Fibroblast of the aortic adventitia (primary cell): ENCODE measurements around the gene CSNK1G1. TPM values are rescaled to one million over a fixed set of nuclear protein-coding genes. Genes with fewer than 3 reads are reported as not detected.
"Not testable (repeated sequence)": the region's sequence is repeated elsewhere in the genome, so short reads cannot be mapped to it uniquely, and the experiment has no call there.

Experiments used
- DNase-seq: peaks from one replicate; pipeline ENCODE4 v3.0.0-alpha.2; 2010; ENCODE audit warnings: low read depth
- H3K4me3 ChIP-seq: 2 replicates; pipeline ENCODE4 v1.5.1; 2011; ENCODE audit warnings: low read depth, mild to moderate bottlenecking, control low read depth, low read length, moderate library complexity
- total RNA-seq: library from RNA; depleted of rRNA; stranded (reverse); fragments of >200 nt; gene quantifications from 2 replicates; pipeline ENCODE4 v1.2.3, GENCODE V29; 2012; ENCODE audit warnings: low replicate concordance
- TF ChIP-seq, protein P1 (sequence below): IDR thresholded peaks from 2 replicates; pipeline ENCODE4 v1.5.1; 2011; ENCODE audit warnings: mild to moderate bottlenecking, low read length, control low read depth, inconsistent platforms; ENCODE audit not compliant: insufficient read depth

CSNK1G1 gene
- total RNA-seq, 1 donor = 22.0 TPM

- no peak overlapping the region for H3K4me3 ChIP-seq
- TF ChIP-seq, protein P1, sequence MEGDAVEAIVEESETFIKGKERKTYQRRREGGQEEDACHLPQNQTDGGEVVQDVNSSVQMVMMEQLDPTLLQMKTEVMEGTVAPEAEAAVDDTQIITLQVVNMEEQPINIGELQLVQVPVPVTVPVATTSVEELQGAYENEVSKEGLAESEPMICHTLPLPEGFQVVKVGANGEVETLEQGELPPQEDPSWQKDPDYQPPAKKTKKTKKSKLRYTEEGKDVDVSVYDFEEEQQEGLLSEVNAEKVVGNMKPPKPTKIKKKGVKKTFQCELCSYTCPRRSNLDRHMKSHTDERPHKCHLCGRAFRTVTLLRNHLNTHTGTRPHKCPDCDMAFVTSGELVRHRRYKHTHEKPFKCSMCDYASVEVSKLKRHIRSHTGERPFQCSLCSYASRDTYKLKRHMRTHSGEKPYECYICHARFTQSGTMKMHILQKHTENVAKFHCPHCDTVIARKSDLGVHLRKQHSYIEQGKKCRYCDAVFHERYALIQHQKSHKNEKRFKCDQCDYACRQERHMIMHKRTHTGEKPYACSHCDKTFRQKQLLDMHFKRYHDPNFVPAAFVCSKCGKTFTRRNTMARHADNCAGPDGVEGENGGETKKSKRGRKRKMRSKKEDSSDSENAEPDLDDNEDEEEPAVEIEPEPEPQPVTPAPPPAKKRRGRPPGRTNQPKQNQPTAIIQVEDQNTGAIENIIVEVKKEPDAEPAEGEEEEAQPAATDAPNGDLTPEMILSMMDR = no peak
- DNase-seq = no peak
Measured at GRCh38 chr15:64222573-64223366, 133.2 kb downstream of the CSNK1G1 start.

- not testable (repeated sequence) for DNase-seq, H3K4me3 ChIP-seq
Measured at GRCh38 chr15:64221911-64222310, 134.1 kb downstream of the CSNK1G1 start.

- DNase-seq, H3K4me3 ChIP-seq: not testable (repeated sequence)
Measured at GRCh38 chr15:64217429-64217750, 138.6 kb downstream of the CSNK1G1 start.

- TF ChIP-seq, protein P1 = no peak
- DNase-seq = peak; percentile 40
- no peak overlapping the region for H3K4me3 ChIP-seq
Measured at GRCh38 chr15:64216730-64217428, 139.1 kb downstream of the CSNK1G1 start.

- no peak for DNase-seq
- no peak overlapping the region for H3K4me3 ChIP-seq
- TF ChIP-seq, protein P1 = no peak
Measured at GRCh38 chr15:64216196-64216595, 139.8 kb downstream of the CSNK1G1 start.

DNA sequence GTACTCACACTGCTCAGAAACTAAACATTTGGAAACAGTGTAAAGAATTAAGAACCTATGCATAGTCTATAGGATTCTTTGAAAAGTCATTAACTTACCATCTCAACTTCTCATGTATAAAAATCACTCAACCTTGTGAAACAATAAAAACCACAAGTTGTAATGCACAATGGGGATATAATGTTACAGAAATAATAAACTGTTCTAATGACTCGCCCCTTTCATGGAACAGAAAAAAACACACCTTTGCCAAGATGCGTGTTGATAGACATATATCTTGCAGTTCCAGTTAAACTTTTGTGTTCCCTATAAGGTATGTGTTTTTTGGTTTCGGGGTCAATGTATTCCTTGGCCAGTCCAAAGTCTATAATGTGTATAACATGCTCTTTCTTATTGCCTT lies 142.3 kb downstream of the CSNK1G1 start:
- H3K4me3 ChIP-seq = no peak overlapping the region

DNA sequence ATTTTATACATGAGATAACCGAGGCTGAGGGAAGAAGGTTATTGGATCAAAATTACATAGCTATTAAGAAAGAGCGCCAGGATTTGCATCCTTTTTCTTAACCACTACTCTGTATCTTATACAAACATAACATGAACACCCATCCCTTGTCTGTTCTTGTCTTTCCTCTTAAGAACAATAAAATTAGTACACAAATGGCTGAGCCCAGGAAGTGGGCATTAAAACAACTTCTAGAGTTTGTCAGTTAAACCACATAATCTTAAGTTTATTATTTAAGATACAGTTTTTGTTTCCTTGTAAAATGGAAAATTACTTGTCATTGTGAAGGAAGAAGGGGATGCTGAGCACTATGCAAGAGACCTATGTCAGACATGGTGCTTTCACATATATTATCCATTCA lies 144.3 kb downstream of the CSNK1G1 start:
- DNase-seq = no peak
- no peak overlapping the region for H3K4me3 ChIP-seq
- TF ChIP-seq, protein P1 = no peak

More for the DNA sequence above, 142.3 kb downstream of the CSNK1G1 start:
- no peak for DNase-seq
- TF ChIP-seq, protein P1 = no peak

- H3K4me3 ChIP-seq = no peak overlapping the region
- DNase-seq = no peak
- TF ChIP-seq, protein P1 = no peak
Measured at GRCh38 chr15:64210371-64210770, 145.6 kb downstream of the CSNK1G1 start.
